HepG2 (cell line): ENCODE data around the gene ADH4. TPM values are rescaled to one million over a fixed set of nuclear protein-coding genes. Genes with fewer than 3 reads are reported as not detected.

Experiments
- ATAC-seq: fragments of 200-7000 bp; cut with Tn5 transposase; 3 replicates; pipeline ENCODE4 v1.9.1; 2020; ENCODE audit warnings: mild to moderate bottlenecking, moderate library complexity
- BruUV-seq: library from RNA; stranded (reverse); fragments of 400-500 nt; replicated peaks from 2 replicates; lab custom pipeline; 2021; lab: Mats Ljungman, UMichigan
- CTCF ChIA-PET: fragments of 300-600 bp; formaldehyde crosslinking; extraction: SDS; loops from one replicate; lab custom pipeline; 2021; ENCODE audit warnings: low total read pairs, inconsistent platforms, low intra/inter-chr PET ratio; lab: Yijun Ruan, JAX
- POLR2A ChIA-PET: fragments of 350-600 bp; sonication (Branson Sonifier 250); formaldehyde crosslinking; loops from one replicate; lab custom pipeline; 2020; ENCODE audit warnings: antibody characterized with exemption, inconsistent platforms; lab: Yijun Ruan, JAX
- DNase-seq: peaks from one replicate; pipeline ENCODE4 v3.0.0-alpha.2; 2015; ENCODE audit warnings: low spot score
- FAIRE-seq: peaks from 3 replicates; lab custom pipeline; 2011; peaks lifted over from hg19 to GRCh38; lab: Jason Lieb, UNC
- H2AFZ ChIP-seq: one replicate; pipeline ENCODE4 v1.6.1; 2011; ENCODE audit warnings: low read length, inconsistent platforms
- H3K27ac ChIP-seq: fragments of 300-600 bp; 3 replicates; pipeline ENCODE4 v1.8.0; 2011; ENCODE audit warnings: mixed run types, mild to moderate bottlenecking, mixed read lengths, low read length, inconsistent platforms; ENCODE audit not compliant: insufficient read depth; ENCODE audit errors: extremely low read length
- H3K27me3 ChIP-seq, 2 experiments: fragments of 200-600 bp in 1 of 2; 2 replicates in 1 of 2; 3 replicates in 1 of 2; pipeline versions ENCODE4 v1.6.0 to v1.8.0; 2011; ENCODE audit warnings: low read length in 2 of 2, mild to moderate bottlenecking in 2 of 2, moderate library complexity in 2 of 2, inconsistent platforms in 1 of 2; ENCODE audit not compliant: insufficient read depth in 2 of 2, control insufficient read depth in 1 of 2
- H3K36me3 ChIP-seq, 2 experiments: fragments of 200-600 bp in 1 of 2; replicated peaks in 1 of 2; 2 replicates in 1 of 2; 3 replicates in 1 of 2; pipeline versions ENCODE4 v1.5.1 to v1.8.0; 2011; ENCODE audit warnings: low read length in 2 of 2, inconsistent platforms in 1 of 2; ENCODE audit not compliant: insufficient read depth in 2 of 2, control insufficient read depth in 1 of 2
- H3K4me1 ChIP-seq: 2 replicates; pipeline ENCODE4 v1.5.1; 2012; ENCODE audit warnings: low read length, inconsistent platforms; ENCODE audit not compliant: insufficient read depth
- H3K4me2 ChIP-seq: 2 replicates; pipeline ENCODE4 v1.6.0; 2011; ENCODE audit warnings: low read depth, low read length, inconsistent platforms
- H3K4me3 ChIP-seq, 3 experiments: fragments of 200-600 bp in 1 of 3; sonication (generic), shearing (Covaris generic) in 1 of 3; replicated peaks in 1 of 3; 2 replicates each; pipeline ENCODE4 v1.5.1; 2011 to 2016; ENCODE audit warnings: low read length in 3 of 3, inconsistent platforms in 2 of 3, low read depth in 2 of 3, mild to moderate bottlenecking in 2 of 3, control low read depth in 1 of 3, mixed read lengths in 1 of 3; ENCODE audit not compliant: insufficient read depth in 1 of 3
- H3K79me2 ChIP-seq: one replicate; pipeline ENCODE4 v1.6.1; 2011; ENCODE audit warnings: low read length, inconsistent platforms; ENCODE audit not compliant: insufficient read depth
- H3K9ac ChIP-seq: 2 replicates; pipeline ENCODE4 v1.6.0; 2011; ENCODE audit warnings: mild to moderate bottlenecking, low read depth, low read length, inconsistent platforms; ENCODE audit not compliant: insufficient read depth
- H3K9me3 ChIP-seq: 2 replicates; pipeline ENCODE4 v1.5.1; 2012; ENCODE audit warnings: mild to moderate bottlenecking, low read length
- H4K20me1 ChIP-seq: 2 replicates; pipeline ENCODE4 v1.6.0; 2011; ENCODE audit warnings: inconsistent platforms, mild to moderate bottlenecking, low read length, moderate library complexity; ENCODE audit not compliant: insufficient read depth
- CHD2 ChIP-seq: IDR thresholded peaks from 2 replicates; pipeline ENCODE4 v1.6.1; 2011; ENCODE audit warnings: low read depth, low read length, improper control_type of control experiment
- CTCF ChIP-seq: sonication (generic); formaldehyde crosslinking; IDR thresholded peaks from 2 replicates; pipeline ENCODE4 v1.5.0; 2020; ENCODE audit warnings: mild to moderate bottlenecking, missing genetic modification reagents, moderate library complexity
- HHEX ChIP-seq: IDR thresholded peaks from 2 replicates; pipeline ENCODE4 v1.6.1; 2016; ENCODE audit warnings: control low read depth
- MTA3 ChIP-seq: sonication (generic); formaldehyde crosslinking; IDR thresholded peaks from 2 replicates; pipeline ENCODE4 v1.4.0; 2020; ENCODE audit warnings: missing genetic modification reagents
- ONECUT2 ChIP-seq: sonication (generic); formaldehyde crosslinking; IDR thresholded peaks from 2 replicates; pipeline ENCODE4 v1.4.0; 2020; ENCODE audit warnings: missing genetic modification reagents
- SMC3 ChIP-seq: IDR thresholded peaks from 2 replicates; pipeline ENCODE4 v1.6.1; 2011; ENCODE audit warnings: low read length, improper control_type of control experiment
- STAG1 ChIP-seq: sonication (generic); formaldehyde crosslinking; IDR thresholded peaks from 2 replicates; pipeline ENCODE4 v1.4.0; 2020; ENCODE audit warnings: missing genetic modification reagents
- WGBS: methylation state at CpG from one replicate; pipeline ENCODE4 v1.1.6; 2017; ENCODE audit warnings: low lambda C conversion rate; 5-methylcytosine and 5-hydroxymethylcytosine counted together
- in situ Hi-C: cut with HindIII; loops from 2 replicates; pipeline ENCODE4 v1.10.0; 2017; ENCODE audit warnings: low pct_unique_long_range_greater_than_20kb; ENCODE audit not compliant: extremely low pct_ligation_motif_present
- intact Hi-C: fragments of 100-400 bp; cut with micrococcal nuclease; formaldehyde crosslinking; loops from one replicate; pipeline ENCODE4 v1.10.0; 2022; ENCODE audit not compliant: unreplicated experiment
- polyA plus RNA-seq, 8 experiments: library from polyadenylated mRNA; depleted of rRNA in 3 of 8; stranded (reverse) in 7 of 8; unstranded in 1 of 8; fragments of >200 nt; fragmentation: Illumina TruSeq in 4 of 8; extraction: Trizol in 4 of 8; gene quantifications; 2 replicates each; pipeline versions ENCODE4 v1.2.1 to v1.2.3, GENCODE V29; 2011 to 2016; ENCODE audit warnings: low read depth in 4 of 8, missing spikeins in 1 of 8, mixed read lengths in 1 of 8; ENCODE audit not compliant: insufficient read depth in 1 of 8
- total RNA-seq, 5 experiments: library from RNA; depleted of rRNA; stranded (reverse); fragments of >200 nt; fragmentation: Illumina TruSeq; extraction: Trizol; gene quantifications; 2 replicates each; pipeline ENCODE4 v1.2.3, GENCODE V29; 2016; ENCODE audit warnings: low read depth in 1 of 5

ADH4 gene
- total and polyA plus RNA-seq, 2 of the 13 experiments (the other 11 are each of a cell fraction or from before 2014, with no cell fraction given), result 24.3 to 31.1 TPM

GRCh38 chr4:99117876-99118693 is 26.0 kb downstream of the ADH4 start:
- Histone ChIP-seq H3K9me3 (no peaks in the 10 kb centered on the region), H4K20me1 (no peaks in the 10 kb centered on the region), H3K27ac (peak overlapping the region; percentile 43), H3K9ac (no peak overlapping the region), H3K4me2 (no peak overlapping the region), H3K79me2 (no peaks in the 10 kb centered on the region), H3K36me3 (no peaks in the 10 kb centered on the region), H3K27me3 (no peaks in the 10 kb centered on the region), H3K4me1 (peaks cover 19% of the 10 kb centered on the region), H3K4me3 (no peak overlapping the region)
- no TSS peak for BruUV-seq
- ATAC-seq (peak; percentile 42; the same call in 2 of the 3 replicates), DNase-seq (peak; percentile 7)
- 42% methylated on average over 9 of the region's 9 CpGs for WGBS
- TF ChIP-seq ONECUT2 (no peak), SMC3 (peak; percentile 67; the same call in 1 of the 2 replicates), MTA3 (CRISPR knock-in tag) (no peak), STAG1 (CRISPR knock-in tag) (peak; percentile 58), CHD2 (no peak), CTCF (peak; percentile 14; the same call in 1 of the 2 replicates), HHEX (no peak)
- TF ChIP-seq, all 625 proteins: peak for 3
- intact Hi-C loops, result loop anchor here (1.0 kb wide), 2 partner anchors 287 to 345 kb away; no protein-coding TSS in a partner anchor
- POLR2A ChIA-PET, result interaction anchor here (1.2 to 1.8 kb wide), 3 partner anchors 26 to 286 kb away, joined by 3 to 15 read pairs (median 6); partner anchors contain the start of gene ADH4
- H2AFZ ChIP-seq, result no peak overlapping the region
- in situ Hi-C loops, result loop anchor here (5.0 kb wide), 1 partner anchor 289 kb away; no protein-coding TSS in a partner anchor
- FAIRE-seq, result peak; percentile 15
- CTCF ChIA-PET, result interaction anchor here (0.8 to 2.5 kb wide), 4 partner anchors 41 to 344 kb away, joined by 3 to 40 read pairs (median 3); no protein-coding TSS in a partner anchor
